ENCODE results near the gene ADH5.
"Not testable (repeated sequence)": the region's sequence is repeated elsewhere in the genome, so short reads cannot be mapped to it uniquely, and the experiment has no call there.

GRCh38 chr4:99109286-99109685, 20.7 kb upstream of the ADH5 start:
- TF ChIP-seq CTCF (conservative IDR thresholded peaks at IDR 0.05; ENCODE audit: low read depth, low read length); EZH2 (IDR thresholded peaks at IDR 0.05; ENCODE audit: borderline replicate concordance, low read depth, low read length, poor library complexity, severe bottlenecking): not testable (repeated sequence)
